Neutrophil (primary cell): ENCODE results near the gene COL25A1.

ENCODE experiments used
- H3K27ac ChIP-seq: fragments of 200-600 bp; sonication (generic); 2 replicates; pipeline ENCODE4 v1.5.1; 2016; ENCODE audit warnings: mild to moderate bottlenecking, moderate library complexity
- H3K27me3 ChIP-seq: fragments of 200-600 bp; sonication (generic); 2 replicates; pipeline ENCODE4 v1.6.0; 2016; ENCODE audit warnings: mild to moderate bottlenecking
- H3K36me3 ChIP-seq: fragments of 200-600 bp; sonication (generic); 2 replicates; pipeline ENCODE4 v1.5.1; 2017
- H3K4me1 ChIP-seq, 2 experiments: fragments of 200-600 bp in 1 of 2; sonication (generic) in 1 of 2; 1 replicate in 1 of 2; 2 replicates in 1 of 2; pipeline versions ENCODE4 v1.5.1 to v1.6.1; 2013 to 2016; ENCODE audit warnings: low read depth in 1 of 2, low read length in 1 of 2, mild to moderate bottlenecking in 1 of 2, moderate library complexity in 1 of 2; ENCODE audit not compliant: control insufficient read depth in 1 of 2, insufficient read depth in 1 of 2
- H3K4me3 ChIP-seq, 2 experiments: fragments of 200-600 bp in 1 of 2; sonication (generic) in 1 of 2; 1 replicate in 1 of 2; 2 replicates in 1 of 2; pipeline ENCODE4 v1.5.1; 2013 to 2016; ENCODE audit warnings: low read depth in 1 of 2, low read length in 1 of 2, mild to moderate bottlenecking in 1 of 2, moderate library complexity in 1 of 2
- H3K9me3 ChIP-seq: fragments of 200-600 bp; sonication (generic); 2 replicates; pipeline ENCODE4 v1.5.1; 2016
- TF ChIP-seq, protein P1 (sequence below): fragments of 200-600 bp; sonication (generic); IDR thresholded peaks from 2 replicates; pipeline ENCODE4 v1.5.1; 2016; ENCODE audit warnings: antibody characterized with exemption

COL25A1 gene

DNA sequence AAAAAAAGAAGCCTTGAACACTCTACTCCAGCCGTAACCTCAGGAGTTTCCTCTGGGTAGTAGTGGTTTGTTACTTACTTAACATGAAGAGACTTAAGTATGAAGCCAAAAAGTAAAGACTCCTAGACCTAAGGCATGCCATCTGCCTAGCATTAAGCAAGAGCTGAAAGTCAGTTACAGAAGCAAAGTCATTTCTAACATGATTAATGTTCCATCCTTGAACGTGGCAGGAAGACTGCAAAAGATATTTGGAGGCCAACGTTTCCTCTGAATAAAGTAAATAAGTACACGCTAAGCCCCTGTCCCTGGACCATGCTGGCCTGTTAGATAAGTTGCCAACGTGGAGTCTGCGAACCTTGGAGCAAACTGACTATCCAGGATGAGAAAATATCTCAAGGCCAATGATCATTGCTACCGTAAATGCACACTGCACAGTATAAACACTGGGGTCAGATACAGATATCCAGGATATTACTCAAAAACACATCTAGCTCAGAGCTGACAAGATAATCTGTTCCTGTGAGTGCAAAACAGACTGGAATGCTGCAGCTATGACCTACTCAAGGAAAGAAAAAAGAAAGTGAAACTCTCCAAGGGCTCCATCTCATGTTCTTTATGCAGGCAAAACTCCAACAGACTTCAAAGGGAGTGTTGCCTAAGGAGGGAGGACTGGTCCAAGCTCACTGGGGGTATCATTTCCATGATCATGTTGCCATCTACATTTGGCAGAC lies 255.8 kb downstream of the COL25A1 start:
- H3K4me3 ChIP-seq = no peak overlapping the region
- no peak overlapping the region for H3K27ac ChIP-seq
- TF ChIP-seq, protein P1, sequence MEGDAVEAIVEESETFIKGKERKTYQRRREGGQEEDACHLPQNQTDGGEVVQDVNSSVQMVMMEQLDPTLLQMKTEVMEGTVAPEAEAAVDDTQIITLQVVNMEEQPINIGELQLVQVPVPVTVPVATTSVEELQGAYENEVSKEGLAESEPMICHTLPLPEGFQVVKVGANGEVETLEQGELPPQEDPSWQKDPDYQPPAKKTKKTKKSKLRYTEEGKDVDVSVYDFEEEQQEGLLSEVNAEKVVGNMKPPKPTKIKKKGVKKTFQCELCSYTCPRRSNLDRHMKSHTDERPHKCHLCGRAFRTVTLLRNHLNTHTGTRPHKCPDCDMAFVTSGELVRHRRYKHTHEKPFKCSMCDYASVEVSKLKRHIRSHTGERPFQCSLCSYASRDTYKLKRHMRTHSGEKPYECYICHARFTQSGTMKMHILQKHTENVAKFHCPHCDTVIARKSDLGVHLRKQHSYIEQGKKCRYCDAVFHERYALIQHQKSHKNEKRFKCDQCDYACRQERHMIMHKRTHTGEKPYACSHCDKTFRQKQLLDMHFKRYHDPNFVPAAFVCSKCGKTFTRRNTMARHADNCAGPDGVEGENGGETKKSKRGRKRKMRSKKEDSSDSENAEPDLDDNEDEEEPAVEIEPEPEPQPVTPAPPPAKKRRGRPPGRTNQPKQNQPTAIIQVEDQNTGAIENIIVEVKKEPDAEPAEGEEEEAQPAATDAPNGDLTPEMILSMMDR = no peak

DNA sequence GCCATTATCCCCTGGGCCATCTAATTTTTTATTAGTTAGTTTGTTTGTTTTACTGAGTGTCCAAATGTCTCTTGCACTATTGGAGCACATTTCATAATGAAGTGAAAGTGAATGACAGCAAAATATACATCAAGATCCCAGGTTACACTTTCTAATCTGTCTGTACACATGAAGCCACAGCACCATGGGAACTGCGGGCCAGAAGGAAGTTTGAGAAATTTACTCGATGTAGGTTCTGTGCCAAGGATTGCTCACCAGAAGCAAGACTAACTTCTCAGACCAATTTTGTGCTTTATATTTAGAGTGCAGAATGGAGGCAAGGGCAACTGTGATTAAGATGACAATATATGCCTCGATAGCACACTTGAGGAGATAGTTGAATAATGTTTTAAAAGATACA lies 258.0 kb downstream of the COL25A1 start:
- no peaks in the 10 kb centered on the region for H3K36me3 ChIP-seq

More for the DNA sequence above, 255.8 kb downstream of the COL25A1 start:
- H3K9me3 ChIP-seq = no peaks in the 10 kb centered on the region
- no peaks in the 10 kb centered on the region for H3K36me3 ChIP-seq
- no peaks in the 10 kb centered on the region for H3K27me3 ChIP-seq
- no peaks in the 10 kb centered on the region for H3K4me1 ChIP-seq

DNA sequence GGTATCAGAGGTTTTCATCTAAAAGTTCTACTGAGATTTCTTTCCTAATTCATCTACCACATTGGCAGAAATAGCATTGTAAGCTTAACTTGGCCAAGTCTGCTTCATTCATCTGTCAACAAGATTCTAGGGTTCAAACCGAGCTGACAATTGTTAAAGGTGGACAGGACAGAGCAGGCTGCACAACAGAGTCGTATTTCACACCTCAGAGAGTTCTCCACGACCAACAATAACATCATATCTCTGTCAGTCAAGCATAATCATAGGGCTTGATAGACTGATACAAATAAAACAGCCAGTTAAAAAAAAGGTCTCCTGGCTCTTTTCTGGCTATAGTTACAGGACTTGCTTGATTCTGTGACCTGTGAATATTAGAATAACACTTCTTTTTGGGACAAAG lies 259.2 kb downstream of the COL25A1 start:
- Histone ChIP-seq H3K27me3 (no peaks in the 10 kb centered on the region), H3K4me1 (no peaks in the 10 kb centered on the region), H3K9me3 (no peaks in the 10 kb centered on the region), H3K27ac (no peak overlapping the region), H3K36me3 (no peaks in the 10 kb centered on the region), H3K4me3 (no peak overlapping the region)
- TF ChIP-seq, protein P1 = no peak

More for the DNA sequence above, 258.0 kb downstream of the COL25A1 start:
- Histone ChIP-seq H3K27me3 (no peaks in the 10 kb centered on the region), H3K4me3 (no peak overlapping the region), H3K27ac (no peak overlapping the region), H3K9me3 (no peaks in the 10 kb centered on the region), H3K4me1 (no peaks in the 10 kb centered on the region)
- TF ChIP-seq, protein P1 = no peak

DNA sequence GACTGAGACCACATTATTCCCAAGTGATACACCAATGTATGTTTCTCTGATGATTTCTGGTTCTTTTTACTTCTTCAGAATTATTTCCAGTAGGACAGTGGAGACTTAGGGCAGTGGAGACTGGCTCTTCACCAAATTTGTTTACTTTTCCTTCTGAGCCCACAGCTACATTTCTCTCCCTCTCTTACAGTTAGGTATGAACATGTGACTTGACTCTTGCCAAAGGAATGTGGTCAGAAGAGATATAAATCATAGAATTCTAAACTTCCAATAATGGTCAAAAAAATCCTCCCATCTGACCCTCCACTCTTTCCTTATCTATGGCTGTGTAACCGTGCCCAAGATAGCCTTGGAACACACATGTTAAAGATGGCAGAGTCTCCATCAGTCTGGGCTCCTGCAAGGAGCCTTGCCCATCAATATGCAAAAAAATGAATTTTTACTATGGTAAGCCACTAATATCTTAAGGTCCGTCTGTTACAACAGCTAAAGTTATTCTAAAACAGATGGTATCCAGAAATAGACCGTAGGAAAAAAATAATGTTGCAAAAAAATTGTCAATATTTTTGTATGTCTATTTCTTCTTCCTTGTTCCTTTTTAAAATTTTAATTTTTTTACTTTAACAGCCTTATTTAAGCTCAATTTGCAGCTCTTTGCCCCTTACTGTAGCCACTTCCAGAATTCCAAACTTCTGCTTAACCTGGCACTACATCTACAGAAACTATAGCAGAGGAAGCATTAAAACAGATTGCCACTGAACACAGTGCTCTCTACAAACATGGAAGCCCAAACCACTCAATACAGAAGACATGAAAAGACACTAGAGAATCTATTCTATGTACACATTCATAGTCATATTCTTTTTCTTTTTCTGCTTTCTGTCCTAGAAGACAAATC lies 260.7 kb downstream of the COL25A1 start:
- TF ChIP-seq, protein P1 = no peak
- Histone ChIP-seq H3K27ac (no peak overlapping the region), H3K4me3 (no peak overlapping the region), H3K36me3 (no peaks in the 10 kb centered on the region), H3K27me3 (no peaks in the 10 kb centered on the region), H3K4me1 (no peaks in the 10 kb centered on the region), H3K9me3 (no peaks in the 10 kb centered on the region)

DNA sequence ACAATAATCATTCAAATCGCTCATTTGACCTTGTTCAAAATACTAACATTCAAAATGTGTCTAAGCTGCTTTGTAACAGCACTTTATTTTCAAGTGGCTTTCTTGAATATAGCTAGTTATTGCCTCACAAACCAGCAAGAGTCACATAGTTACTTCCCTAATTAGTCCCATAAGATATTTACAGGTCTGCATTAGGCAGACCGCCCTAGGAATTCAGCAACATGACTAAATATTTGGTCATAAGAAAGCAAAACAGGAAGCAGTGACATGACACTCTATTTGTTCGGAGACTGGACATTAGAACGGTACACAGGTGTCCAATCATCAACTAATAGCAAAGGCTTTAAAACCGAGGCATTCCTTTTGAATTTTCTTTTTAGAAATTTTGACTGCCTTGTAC lies 262.0 kb downstream of the COL25A1 start:
- H3K9me3 ChIP-seq = no peaks in the 10 kb centered on the region
- H3K27me3 ChIP-seq = no peaks in the 10 kb centered on the region
- no peaks in the 10 kb centered on the region for H3K4me1 ChIP-seq
- no peak overlapping the region for H3K27ac ChIP-seq
- H3K4me3 ChIP-seq = no peak overlapping the region
- TF ChIP-seq, protein P1 = no peak
- H3K36me3 ChIP-seq = no peaks in the 10 kb centered on the region
